Liver (tissue), 9 donors: ENCODE measurements around the gene ZNF423. TPM values are rescaled to one million over a fixed set of nuclear protein-coding genes. Genes with fewer than 3 reads are reported as not detected.

Experiments used
- DNase-seq: peaks from one replicate; pipeline ENCODE4 v3.0.0-alpha.2; 2017; ENCODE audit warnings: low spot score
- H3K27ac ChIP-seq, 2 donors: one replicate each; pipeline ENCODE4 v1.7.0; 2013; ENCODE audit warnings: inconsistent platforms in 2 of 2, low read length in 2 of 2, control low read depth in 1 of 2, low read depth in 1 of 2, mild to moderate bottlenecking in 1 of 2
- H3K27me3 ChIP-seq, 4 donors: one replicate each; pipeline versions ENCODE4 v1.6.1 to v1.7.0; 2013; ENCODE audit warnings: low read length in 3 of 4, inconsistent platforms in 1 of 4, mild to moderate bottlenecking in 1 of 4, moderate library complexity in 1 of 4; ENCODE audit not compliant: control insufficient read depth in 4 of 4, insufficient read depth in 4 of 4
- H3K36me3 ChIP-seq, 4 donors: one replicate each; pipeline versions ENCODE4 v1.6.1 to v1.7.0; 2013; ENCODE audit warnings: low read length in 3 of 4, mild to moderate bottlenecking in 3 of 4, low read depth in 1 of 4, moderate library complexity in 1 of 4; ENCODE audit not compliant: control insufficient read depth in 4 of 4, insufficient read depth in 3 of 4
- H3K4me1 ChIP-seq, 4 donors: one replicate each; pipeline versions ENCODE4 v1.6.1 to v1.7.0; 2013; ENCODE audit warnings: low read length in 3 of 4, mild to moderate bottlenecking in 3 of 4, moderate library complexity in 1 of 4; ENCODE audit not compliant: control insufficient read depth in 4 of 4, insufficient read depth in 4 of 4
- H3K4me3 ChIP-seq, 3 donors: one replicate each; pipeline versions ENCODE4 v1.6.1 to v1.7.0; 2013; ENCODE audit warnings: low read length in 3 of 3, control low read depth in 1 of 3, low read depth in 1 of 3, mild to moderate bottlenecking in 1 of 3
- H3K9ac ChIP-seq, 2 donors: one replicate each; pipeline ENCODE4 v1.7.0; 2013; ENCODE audit warnings: low read length in 2 of 2, mild to moderate bottlenecking in 2 of 2, moderate library complexity in 2 of 2, control low read depth in 1 of 2, low read depth in 1 of 2
- H3K9me3 ChIP-seq, 4 donors: one replicate each; pipeline versions ENCODE4 v1.6.1 to v1.7.0; 2013; ENCODE audit warnings: low read length in 3 of 4; ENCODE audit not compliant: control insufficient read depth in 4 of 4
- ATF3 ChIP-seq: IDR thresholded peaks from 2 replicates; pipeline ENCODE4 v1.6.1; 2016; ENCODE audit warnings: antibody characterized with exemption
- CTCF ChIP-seq: fragments of 150-350 bp; IDR thresholded peaks from 2 replicates; pipeline ENCODE4 v1.5.1; 2017; ENCODE audit warnings: improper control_type of control experiment, low read depth, low read length; ENCODE audit not compliant: missing input control
- EGR1 ChIP-seq, 2 donors: IDR thresholded peaks; 2 replicates each; pipeline ENCODE4 v1.6.1; 2016 to 2018; ENCODE audit warnings: antibody characterized with exemption in 2 of 2, low read depth in 2 of 2
- FOXA1 ChIP-seq: IDR thresholded peaks from 2 replicates; pipeline ENCODE4 v1.6.1; 2016; ENCODE audit warnings: antibody characterized with exemption
- FOXA2 ChIP-seq: IDR thresholded peaks from 2 replicates; pipeline ENCODE4 v1.6.1; 2016; ENCODE audit warnings: antibody characterized with exemption
- GABPA ChIP-seq, 2 donors: IDR thresholded peaks in 1 of 2; conservative IDR thresholded peaks in 1 of 2; 2 replicates each; pipeline ENCODE4 v1.6.1; 2016; ENCODE audit warnings: antibody characterized with exemption in 2 of 2, mild to moderate bottlenecking in 1 of 2, moderate library complexity in 1 of 2
- HNF4G ChIP-seq: IDR thresholded peaks from 2 replicates; pipeline ENCODE4 v1.6.1; 2016; ENCODE audit warnings: antibody characterized with exemption
- JUND ChIP-seq, 2 donors: IDR thresholded peaks; 2 replicates each; pipeline ENCODE4 v1.6.1; 2016; ENCODE audit warnings: antibody characterized with exemption in 2 of 2
- MAX ChIP-seq: IDR thresholded peaks from 2 replicates; pipeline ENCODE4 v1.6.1; 2016; ENCODE audit warnings: antibody characterized with exemption
- NR2F2 ChIP-seq: IDR thresholded peaks from 2 replicates; pipeline ENCODE4 v1.6.1; 2016; ENCODE audit warnings: antibody characterized with exemption
- RAD21 ChIP-seq, 2 donors: IDR thresholded peaks; 2 replicates each; pipeline ENCODE4 v1.6.1; 2016; ENCODE audit warnings: antibody characterized with exemption in 2 of 2, mild to moderate bottlenecking in 2 of 2
- REST ChIP-seq: IDR thresholded peaks from 2 replicates; pipeline ENCODE4 v1.6.1; 2016; ENCODE audit warnings: antibody characterized with exemption, mild to moderate bottlenecking
- SP1 ChIP-seq: IDR thresholded peaks from 2 replicates; pipeline ENCODE4 v1.6.1; 2018; ENCODE audit warnings: antibody characterized with exemption, mild to moderate bottlenecking
- TAF1 ChIP-seq: conservative IDR thresholded peaks from 2 replicates; pipeline ENCODE4 v1.6.1; 2016; ENCODE audit warnings: antibody characterized with exemption, mild to moderate bottlenecking
- YY1 ChIP-seq: IDR thresholded peaks from 2 replicates; pipeline ENCODE4 v1.6.1; 2016; ENCODE audit warnings: antibody characterized with exemption, mild to moderate bottlenecking
- ZBTB33 ChIP-seq: IDR thresholded peaks from 2 replicates; pipeline ENCODE4 v1.6.1; 2016; ENCODE audit warnings: antibody characterized with exemption
- WGBS: extraction: QIAGEN DNeasy Blood & Tissue Kit; methylation state at CpG from one replicate; pipeline ENCODE4 v1.1.7; 2013; 5-methylcytosine and 5-hydroxymethylcytosine counted together
- polyA plus RNA-seq, 2 donors: library from polyadenylated mRNA; stranded (reverse) in 1 of 2; unstranded in 1 of 2; fragments of 200-250 nt in 1 of 2; fragments of >200 nt in 1 of 2; fragmentation: Nextera tagmentation in 1 of 2; extraction: Ambion mirVana in 1 of 2; gene quantifications; one replicate each; pipeline versions ENCODE4 v1.2.1 to v1.2.3, GENCODE V29; 2013 to 2015
- total RNA-seq, 2 donors: library from RNA; depleted of rRNA; stranded (reverse); fragments of >200 nt; gene quantifications; one replicate each; pipeline ENCODE4 v1.2.3, GENCODE V29; 2014
- donor health status: healthy.
- donor health status: healthy.
- donor health status: healthy.
- donor health status: healthy.
- donor health status: healthy.

The ZNF423 gene
- total and polyA plus RNA-seq, 4 donors = 0.24 to 1.6 (median 0.39) TPM

- 88% methylated on average over 8 of the region's 8 CpGs for WGBS
- H3K9me3 ChIP-seq = no peaks in the 10 kb centered on the region
- H3K4me3 ChIP-seq = no peak overlapping the region
- H3K36me3 ChIP-seq = no peaks in the 10 kb centered on the region
- no peak for TF ChIP-seq CTCF
- no peak for TF ChIP-seq FOXA1
- TF ChIP-seq TAF1 = no peak
- TF ChIP-seq ZBTB33 = no peak
- no peak for TF ChIP-seq SP1
- no peak for TF ChIP-seq ATF3
- no peak for TF ChIP-seq REST
- no peak for TF ChIP-seq RAD21 (IDR thresholded peaks at IDR 0.05)
- TF ChIP-seq FOXA2 = no peak
- no peak for TF ChIP-seq JUND (IDR thresholded peaks at IDR 0.05)
- TF ChIP-seq HNF4G = no peak
- no peak for TF ChIP-seq NR2F2
- TF ChIP-seq EGR1 (IDR thresholded peaks at IDR 0.05; ENCODE audit: low read depth in 2 of 2) = no peak
- TF ChIP-seq YY1 = no peak
- TF ChIP-seq MAX = no peak
- TF ChIP-seq GABPA (IDR thresholded peaks at IDR 0.05 in 1 of 2, conservative IDR thresholded peaks at IDR 0.05 in 1 of 2) = no peak
- H3K4me1 ChIP-seq = no peaks in the 10 kb centered on the region
- H3K9ac ChIP-seq = no peak overlapping the region
- no peak for DNase-seq
- H3K27ac ChIP-seq = no peak overlapping the region
- no peaks in the 10 kb centered on the region for H3K27me3 ChIP-seq
Observed at GRCh38 chr16:49816875-49817274, 39.0 kb downstream of the ZNF423 start.
